Activated CD4-positive, alpha-beta T cell treated with anti-CD3 and anti-CD28 coated beads, Interleukin-2, amount 50 U/mL, for 24 hours (primary cell): Measurements from ENCODE around the gene SUFU.
"Not testable (repeated sequence)": the region's sequence is repeated elsewhere in the genome, so short reads cannot be mapped to it uniquely, and the experiment has no call there.

ENCODE experiments used
- DNase-seq, 2 donors: peaks; one replicate each; pipeline ENCODE4 v3.0.0-alpha.2; 2020; ENCODE audit warnings: low read depth in 1 of 2, low spot score in 1 of 2

The SUFU gene

DNA sequence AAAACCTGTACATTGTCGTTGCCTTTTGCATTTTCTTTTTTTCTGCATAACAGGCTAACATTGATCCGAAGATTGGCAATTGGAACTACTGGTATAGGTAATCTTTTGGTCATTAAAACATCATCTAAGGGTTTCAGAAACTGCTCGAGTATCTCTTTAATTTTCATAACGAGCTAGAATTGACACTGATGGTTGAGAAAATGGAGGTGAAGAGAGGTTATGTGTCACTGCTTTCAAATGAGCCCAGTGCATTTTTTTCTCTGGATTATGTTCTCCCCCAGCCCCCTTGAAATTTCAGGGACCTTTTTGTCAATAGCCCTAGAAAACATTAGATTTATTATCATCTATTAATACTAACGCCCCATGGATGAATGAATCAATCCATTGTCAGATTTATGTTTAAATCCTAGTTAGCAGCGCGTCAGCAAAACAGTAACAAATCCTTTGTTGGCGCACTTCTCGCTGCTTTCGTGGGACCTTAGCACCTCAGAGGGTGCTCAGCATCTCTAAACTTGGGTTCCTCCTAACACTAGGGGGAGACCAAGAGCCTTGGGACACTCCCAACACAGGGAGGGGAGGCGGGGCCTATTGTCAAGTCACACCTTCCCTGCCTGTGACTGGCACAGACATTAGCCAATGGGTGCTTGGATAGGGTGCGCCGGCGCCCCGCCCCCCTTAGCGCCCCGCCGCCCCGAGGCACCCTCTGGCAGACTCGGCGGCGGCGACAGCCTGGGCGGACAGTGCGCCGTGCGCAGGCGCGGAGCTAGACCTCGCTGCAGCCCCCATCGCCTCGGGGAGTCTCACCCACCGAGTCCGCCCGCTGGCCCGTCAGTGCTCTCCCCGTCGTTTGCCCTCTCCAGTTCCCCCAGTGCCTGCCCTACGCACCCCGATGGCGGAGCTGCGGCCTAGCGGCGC, at the start of gene SUFU:
SUFU (plus strand) TSS at position 709 of the 915 bp plus-strand sequence; CDS start at position 890, 181 bp downstream.
- peak; percentile 94 to 100 for DNase-seq

DNA sequence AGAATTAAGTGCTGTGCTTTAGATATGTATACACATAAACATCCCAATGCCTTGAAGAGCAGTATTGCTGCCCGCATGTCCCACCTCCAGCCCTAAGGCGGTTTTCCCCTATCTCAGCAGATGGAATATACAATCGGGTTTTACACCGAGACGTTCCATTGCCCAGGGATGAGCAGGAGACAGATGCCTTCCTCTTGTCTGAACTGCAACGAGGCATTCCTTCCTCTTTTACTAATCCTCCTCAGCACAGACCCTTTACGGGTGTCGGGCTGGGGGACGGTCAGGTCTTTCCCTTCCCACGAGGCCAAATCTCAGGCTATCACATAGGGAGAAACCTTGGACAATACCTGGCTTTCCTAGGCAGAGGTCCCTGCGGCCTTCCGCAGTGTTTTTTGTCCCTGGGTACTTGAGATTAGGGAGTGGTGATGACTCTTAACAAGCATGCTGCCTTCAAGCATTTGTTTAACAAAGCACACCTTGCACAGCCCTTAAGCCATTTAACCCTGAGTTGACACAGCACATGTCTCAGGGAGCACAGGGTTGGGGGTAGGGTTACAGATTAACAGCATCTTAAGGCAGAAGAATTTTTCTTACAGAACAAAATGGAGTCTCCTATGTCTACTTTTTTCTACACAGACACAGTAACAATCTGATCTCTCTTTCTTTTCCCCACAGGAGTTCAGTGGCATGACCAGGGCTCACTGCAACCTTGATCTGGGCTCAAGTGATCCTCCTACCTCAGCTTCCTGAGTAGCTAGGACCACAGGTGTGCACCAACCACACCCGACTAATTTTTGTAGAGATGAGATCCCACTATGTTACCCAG, 48.9 kb upstream of the SUFU start:
- not testable (repeated sequence) for DNase-seq

DNA sequence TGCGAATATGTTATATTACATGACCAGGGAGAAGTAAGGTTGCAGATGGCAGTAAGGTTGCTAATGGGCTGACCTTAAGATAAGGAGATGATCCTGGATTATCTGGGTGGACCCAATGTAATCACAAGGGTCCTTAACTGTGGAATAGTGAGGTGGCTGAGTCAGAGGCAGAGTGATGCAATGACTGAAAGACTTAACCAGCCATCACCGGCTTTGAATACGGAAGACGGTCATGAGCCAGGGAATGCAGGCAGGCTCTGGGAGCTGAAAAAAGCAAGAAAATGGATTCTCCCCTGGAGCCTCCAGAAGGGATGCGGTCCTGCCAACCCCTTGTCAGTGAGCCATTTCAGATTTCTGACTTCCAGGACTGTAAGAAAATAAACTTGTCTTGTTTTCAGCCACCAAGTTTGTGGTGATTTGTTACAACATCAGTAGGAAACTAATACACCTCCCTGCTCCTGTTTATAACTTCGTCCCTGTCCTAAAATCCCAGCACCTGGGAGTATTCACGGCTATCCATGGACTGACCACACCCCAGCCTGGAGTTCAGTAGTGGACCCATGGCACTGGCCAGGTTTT, 47.8 kb upstream of the SUFU start:
- no peak for DNase-seq

DNA sequence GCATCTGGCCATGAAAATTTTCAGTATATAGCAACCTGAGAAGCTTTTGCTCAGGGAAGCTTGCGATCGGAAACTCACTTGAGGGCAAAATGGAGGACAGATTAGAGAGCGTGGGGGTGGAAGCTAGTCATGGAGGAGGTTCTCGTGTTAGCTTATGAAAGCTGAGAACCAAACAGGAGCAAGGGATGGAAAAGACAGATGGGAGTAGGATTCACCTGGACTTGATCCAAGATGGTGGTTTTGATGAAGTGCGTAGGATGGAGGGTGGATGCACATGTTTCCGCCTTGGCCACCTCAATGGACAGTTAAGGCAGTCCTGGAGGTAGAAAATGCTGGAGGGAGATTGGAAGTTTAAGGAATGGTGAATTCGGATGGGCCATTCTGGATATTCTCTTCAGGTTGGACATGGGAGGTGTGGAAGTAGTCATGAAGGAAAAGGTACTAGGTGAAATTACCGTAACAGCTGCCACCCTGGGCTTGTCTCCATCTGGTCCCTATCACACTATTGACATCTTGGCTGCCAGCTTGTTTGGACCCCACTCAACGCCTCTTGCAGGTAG, 46.1 kb upstream of the SUFU start:
- no peak for DNase-seq

DNA sequence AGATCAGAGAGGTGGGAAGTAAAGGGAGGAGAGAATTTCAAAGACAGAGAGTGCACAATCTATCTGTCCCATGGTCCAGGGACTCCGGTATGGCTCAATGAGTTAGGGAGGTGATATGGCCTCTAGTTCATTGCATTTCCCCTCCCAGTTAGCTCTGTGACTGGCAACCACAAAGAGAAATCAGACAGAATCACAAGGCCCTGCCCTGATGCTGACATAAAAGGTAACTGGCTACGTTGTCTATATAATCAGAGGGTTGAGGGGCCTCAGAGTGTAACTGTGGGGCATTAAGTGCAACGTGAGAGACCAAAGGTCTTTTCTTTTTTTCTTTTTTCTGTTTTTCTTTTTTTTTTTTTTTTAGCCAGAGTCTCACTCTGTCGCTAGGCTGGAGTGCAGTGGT, 45.1 kb upstream of the SUFU start:
- DNase-seq, result no peak

DNA sequence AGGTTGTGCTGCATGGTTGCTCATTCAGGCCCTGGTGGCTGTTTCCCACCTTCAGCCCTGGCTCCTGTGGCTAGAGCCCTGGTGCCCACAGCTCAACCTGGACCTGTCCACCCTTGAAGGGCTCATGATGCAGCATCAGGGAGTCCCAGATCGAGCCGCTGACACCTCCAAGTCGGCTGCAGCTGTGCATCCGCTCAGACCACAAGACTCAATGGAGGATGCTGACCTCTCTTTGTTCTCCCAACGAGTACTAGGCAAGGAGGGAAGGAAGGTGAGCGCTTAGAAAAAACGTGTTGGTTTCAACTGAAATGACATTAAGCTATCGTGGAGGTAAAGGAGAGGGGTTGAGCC, 43.0 kb upstream of the SUFU start:
- no peak for DNase-seq

DNA sequence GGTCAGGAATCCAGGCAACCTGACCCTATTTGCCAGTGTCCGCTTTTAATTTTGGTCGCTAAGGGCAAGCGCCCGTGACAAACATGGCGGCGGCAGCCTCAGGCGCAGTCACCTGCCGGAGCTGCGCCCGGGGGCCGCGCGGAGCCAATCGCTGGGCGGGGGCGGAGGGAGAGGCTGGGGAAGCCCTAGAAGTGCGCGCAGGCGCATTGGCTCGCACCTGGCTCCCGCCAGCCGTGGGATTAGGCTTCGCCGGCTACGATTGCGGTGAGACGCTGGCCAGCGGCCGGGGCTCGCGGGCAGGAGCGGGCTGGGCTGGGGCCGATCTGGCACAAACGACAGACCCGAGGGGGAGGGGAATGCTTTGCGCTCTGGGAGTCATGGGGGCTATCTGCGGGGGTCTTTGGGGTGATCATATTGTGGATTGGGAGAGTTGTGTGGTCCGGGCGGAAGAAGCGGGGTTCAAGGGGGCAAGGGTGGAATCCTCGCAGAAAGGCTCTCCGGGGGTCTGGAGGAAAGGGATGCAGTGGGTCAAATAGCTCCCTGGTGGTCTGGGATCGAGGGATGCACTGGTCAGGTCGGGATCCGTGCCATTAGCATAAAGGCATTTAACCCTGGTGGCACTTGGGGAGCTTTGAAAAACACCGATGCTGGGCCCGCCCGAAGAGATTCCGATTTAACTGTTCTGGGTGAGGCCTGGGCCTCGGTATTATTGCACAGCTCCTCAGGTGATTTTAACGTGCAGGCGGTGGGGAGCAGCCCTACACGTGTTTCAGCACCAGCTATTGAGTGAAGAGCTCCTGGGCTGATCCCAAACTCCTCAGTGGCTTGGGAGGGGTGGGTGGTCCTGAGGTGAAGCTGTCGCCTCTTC, 42.4 kb upstream of the SUFU start:
- DNase-seq, result peak; percentile 86 to 87

DNA sequence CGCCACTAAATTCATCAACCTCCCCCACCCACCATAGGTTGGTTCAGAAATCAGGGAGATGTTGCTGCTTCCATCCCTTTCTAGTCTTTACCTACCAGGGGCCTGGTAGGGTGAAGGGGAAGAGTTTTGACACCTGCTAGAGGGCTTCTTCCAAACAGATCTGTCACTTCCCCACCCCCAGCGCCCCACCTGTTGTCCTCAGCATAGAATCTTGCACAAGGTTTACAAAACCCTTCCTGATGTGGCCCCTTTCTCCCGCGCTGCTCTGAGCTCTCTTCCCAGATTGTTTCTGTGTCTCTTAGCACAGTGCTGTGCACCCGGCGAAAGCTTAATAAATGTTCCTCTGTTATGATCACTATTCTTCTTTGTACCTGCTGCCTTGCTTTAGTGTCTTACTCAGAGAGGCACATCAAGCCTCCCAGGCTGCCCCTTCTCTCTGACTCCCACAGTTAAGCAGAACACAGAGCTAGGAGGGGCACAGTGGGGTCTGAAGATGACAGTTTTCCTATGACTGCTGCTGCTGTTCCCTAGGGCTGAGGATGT, 41.2 kb upstream of the SUFU start:
- no peak for DNase-seq

DNA sequence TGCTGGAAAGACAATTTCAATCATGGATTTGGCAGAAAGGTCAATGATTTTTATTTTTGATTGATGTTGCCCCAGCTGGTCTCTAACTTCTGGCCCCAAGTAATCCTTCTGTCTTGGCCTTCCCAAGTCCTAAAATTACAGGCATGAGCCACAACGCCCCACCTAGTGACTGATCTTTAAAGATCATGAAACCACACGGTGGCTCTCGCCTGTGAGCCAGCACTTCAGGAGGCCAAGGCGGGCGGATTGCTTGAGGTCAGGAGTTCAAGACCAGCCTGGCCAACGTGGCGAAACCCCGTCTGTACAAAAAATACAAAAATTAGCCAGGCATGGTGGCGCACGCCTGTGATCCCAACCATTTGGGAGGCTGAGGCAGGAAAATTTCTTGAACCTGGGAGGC, 39.8 kb upstream of the SUFU start:
- DNase-seq, result no peak

DNA sequence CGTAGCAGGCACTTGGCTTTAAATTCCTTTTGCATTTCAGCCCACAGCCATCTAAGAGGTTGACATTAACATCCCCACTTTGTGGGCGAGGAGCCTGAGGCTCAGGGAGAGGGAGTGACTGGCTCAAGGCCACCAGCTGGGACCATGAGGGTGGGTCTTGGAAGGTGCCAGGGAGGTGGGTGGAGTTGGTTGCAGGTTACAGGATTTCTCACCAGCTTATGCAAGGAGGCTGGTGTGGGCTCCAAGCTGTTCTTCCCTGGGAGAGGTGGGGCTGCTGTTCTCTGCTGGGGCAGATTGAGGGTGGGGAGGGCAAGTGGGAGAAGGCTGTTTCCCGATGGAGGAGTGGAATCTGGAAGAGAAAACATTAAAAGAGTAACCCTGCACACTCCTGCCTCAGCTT, 38.3 kb upstream of the SUFU start:
- no peak for DNase-seq

DNA sequence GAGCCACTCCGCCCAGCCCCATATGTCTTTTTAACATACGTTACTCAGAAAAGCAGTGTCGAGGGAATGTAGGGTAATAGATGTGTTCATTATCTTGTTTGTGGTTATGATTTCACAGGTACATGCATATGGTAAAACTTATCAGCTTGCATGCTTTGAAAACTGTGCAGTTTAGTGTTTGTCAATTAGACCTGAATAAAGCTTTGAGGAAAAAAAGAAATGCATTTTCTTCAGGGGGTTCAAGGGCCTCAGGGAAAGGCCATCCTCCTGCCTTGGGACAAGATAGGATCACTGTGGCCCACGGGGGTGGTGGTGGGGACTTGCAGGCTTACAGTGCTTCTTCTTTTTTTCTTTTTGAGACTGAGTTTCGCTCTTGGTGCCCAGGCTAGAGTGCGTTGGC, 36.5 kb upstream of the SUFU start:
- DNase-seq, result no peak

DNA sequence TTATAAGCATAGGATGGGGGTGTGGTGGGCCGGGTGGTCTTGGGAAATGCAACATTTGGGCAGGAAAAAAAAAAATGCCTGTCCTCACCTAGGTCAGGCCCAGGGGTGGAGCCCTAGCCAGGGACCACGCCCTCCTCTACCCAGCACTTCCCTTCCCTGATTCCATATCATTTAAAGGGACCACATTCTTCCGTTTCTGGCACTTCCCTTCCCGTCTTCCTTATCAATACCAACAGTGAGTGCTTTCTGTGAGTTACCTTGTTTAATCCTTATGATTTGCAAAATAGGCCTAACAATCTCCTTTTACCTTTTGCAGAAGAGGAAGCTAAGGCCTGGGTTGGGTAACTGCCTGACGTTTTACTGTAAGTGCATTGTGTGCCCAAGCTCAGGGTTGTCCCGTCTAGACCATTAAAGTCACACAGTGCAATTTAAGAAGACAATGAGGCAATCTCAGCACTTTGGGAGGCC, 35.8 kb upstream of the SUFU start:
- no peak for DNase-seq

DNA sequence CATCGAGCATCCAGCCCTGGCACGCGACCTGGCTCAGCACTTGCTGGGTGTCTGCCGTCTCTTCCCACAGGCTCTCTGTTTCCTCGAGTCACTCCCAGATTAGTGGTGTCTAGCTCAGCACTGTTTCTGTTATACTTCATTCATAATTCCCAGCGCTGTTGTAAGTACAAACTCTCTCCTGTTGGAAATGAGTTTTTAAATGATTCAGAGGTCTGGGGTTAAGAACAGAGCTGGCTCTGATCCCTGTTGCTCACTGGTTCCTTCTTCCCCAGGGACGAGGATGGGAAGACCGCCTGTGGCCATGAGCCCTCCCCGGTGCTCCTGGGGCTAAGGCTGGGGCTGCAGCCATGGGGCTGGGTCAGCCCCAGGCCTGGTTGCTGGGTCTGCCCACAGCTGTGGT, 35.1 kb upstream of the SUFU start:
- DNase-seq, result no peak

DNA sequence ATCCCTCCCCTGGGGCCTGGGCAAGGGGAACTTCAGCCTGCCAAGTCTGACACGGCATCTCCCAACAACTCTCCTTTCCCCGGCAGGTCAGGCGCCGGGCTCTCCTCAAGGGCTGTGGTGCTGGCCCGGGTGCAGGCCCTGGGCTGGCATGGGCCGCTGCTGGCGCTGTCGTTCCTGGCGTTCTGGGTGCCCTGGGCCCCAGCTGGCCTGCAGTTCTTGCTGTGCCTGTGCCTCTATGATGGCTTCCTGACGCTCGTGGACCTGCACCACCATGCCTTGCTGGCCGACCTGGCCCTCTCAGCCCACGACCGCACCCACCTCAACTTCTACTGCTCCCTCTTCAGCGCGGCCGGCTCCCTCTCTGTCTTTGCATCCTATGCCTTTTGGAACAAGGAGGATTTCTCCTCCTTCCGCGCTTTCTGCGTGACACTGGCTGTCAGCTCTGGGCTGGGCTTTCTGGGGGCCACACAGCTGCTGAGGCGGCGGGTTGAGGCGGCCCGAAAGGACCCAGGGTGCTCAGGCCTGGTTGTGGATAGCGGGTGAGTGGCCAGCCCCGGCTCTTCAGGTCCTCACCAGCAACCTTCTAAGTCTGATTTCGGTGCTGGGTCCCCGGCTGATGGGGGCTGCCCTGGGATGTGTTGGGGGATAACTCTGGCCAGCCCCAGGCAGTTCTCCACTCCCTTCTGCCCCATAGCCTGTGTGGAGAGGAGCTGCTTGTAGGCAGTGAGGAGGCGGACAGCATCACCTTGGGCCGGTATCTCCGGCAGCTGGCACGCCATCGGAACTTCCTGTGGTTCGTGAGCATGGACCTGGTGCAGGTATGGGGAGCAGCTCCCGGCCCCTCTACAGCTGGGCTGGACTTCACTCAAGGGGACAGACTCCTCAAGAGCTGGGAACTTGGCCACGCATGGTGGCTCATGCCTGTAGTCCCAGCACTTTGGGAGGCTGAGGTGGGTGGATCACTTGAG, 32.9 kb upstream of the SUFU start:
- DNase-seq, result no peak

DNA sequence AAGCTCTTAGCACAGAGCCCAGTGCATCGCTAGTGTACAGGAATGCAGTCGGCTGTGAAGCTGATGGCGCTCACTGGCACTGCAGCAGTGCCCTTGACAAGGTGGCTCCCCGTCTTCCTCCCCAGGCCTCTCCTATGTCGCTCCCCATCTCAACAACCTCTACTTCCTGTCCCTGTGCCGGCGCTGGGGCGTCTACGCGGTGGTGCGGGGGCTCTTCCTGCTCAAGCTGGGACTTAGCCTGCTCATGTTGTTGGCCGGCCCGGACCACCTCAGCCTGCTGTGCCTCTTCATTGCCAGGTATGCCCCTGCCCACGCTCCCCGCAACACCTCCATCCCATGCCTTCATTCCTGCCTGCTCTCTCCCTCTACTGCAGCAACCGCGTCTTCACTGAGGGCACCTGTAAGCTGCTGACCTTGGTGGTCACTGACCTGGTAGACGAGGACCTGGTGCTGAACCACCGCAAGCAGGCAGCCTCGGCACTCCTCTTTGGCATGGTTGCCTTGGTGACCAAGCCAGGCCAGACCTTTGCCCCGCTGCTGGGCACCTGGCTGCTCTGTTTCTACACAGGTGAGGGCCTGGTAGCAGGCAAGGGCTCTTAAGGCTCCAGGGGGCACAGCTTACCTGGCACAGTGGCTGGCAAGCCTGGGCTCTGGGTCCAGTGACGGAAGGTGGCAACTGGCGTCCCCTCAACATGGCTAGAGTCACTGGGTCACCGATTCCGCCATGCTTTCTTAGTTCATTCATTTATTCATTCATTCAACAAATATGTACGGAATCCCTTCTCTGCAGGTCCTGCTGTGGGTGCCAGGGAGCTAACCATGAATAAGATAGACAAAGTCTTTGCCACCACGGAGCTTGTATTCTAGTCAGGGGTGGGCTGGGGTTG, 30.1 kb upstream of the SUFU start:
- no peak for DNase-seq

DNA sequence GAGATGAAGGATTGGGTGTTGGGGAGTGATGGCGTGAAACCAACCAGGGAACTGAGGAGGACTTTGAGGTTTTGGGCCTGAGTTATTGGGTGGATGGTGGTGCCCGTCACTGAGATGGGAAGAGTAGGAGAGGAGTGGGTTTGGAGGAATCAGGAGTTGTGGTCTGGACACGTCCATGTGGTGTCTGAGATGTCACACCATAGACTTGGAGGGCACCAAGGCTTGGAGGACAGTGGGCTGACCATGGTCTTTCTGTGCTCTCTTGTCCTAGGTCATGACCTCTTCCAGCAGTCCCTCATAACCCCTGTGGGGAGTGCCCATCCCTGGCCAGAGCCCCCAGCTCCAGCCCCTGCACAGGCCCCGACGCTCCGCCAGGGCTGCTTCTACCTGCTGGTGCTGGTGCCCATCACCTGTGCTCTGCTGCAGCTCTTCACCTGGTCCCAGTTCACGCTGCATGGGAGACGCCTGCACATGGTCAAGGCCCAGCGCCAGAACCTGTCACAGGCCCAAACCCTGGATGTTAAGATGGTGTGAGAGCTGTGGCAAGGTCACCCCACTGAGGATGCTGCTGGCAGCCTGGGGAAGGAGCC, 28.2 kb upstream of the SUFU start:
- no peak for DNase-seq

DNA sequence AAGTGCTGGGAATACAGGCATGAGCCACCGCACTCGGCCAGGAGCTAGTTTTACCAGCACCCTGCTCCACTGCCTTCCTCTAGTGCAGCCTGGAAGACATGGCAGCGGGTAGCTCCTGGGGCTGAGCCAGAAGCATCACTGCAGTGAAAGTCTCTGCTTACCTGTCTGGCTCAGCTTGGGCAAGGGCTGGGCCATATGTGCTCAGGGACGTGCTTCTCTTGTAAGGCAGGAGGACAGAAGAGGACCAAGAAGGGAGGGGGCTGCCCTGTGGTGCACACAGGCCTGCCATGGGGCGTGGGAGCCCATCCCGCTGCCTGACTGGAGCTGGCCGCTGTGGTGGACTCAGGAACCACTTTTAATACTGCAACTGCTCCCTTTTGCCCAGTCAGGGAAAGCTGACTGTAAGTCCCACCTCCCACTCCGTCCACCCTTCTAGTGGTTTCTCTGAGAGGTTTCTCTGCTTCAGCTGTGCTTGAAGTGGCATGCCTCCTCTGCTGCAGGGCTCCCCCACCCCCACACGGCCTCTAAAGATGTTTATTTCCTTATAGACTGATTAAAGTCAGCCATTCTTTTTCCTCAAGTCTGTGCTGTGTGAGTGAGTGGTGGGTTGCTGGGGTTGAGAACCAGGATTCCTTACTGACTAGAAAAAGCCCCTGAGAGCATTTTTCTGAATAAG, 27.2 kb upstream of the SUFU start:
- no peak for DNase-seq
